GM12878 (cell line): ENCODE results near the gene ACSL3.

ENCODE experiments used
- CHD4 ChIP-seq: fragments of 200-600 bp; sonication (generic); IDR thresholded peaks from 2 replicates; pipeline ENCODE4 v1.6.1; 2016; ENCODE audit warnings: mild to moderate bottlenecking
- CTCF ChIP-seq, 3 experiments: IDR thresholded peaks in 2 of 3; conservative IDR thresholded peaks in 1 of 3; 2 replicates each; pipeline ENCODE4 v1.5.1; 2011; ENCODE audit warnings: low read depth in 3 of 3, low read length in 3 of 3, mild to moderate bottlenecking in 3 of 3, control low read depth in 2 of 3, moderate library complexity in 2 of 3, inconsistent platforms in 1 of 3, mixed read lengths in 1 of 3; ENCODE audit not compliant: control insufficient read depth in 2 of 3, insufficient read depth in 1 of 3; ENCODE audit errors: extremely low read depth in 1 of 3
- ELK1 ChIP-seq: IDR thresholded peaks from 2 replicates; pipeline ENCODE4 v1.6.1; 2012; ENCODE audit warnings: low read depth, low read length, improper control_type of control experiment
- FOS ChIP-seq: IDR thresholded peaks from 3 replicates; pipeline ENCODE4 v1.6.1; 2011; ENCODE audit warnings: borderline replicate concordance; ENCODE audit not compliant: insufficient read length; ENCODE audit errors: extremely low read depth
- HCFC1 ChIP-seq: fragments of 150-350 bp; IDR thresholded peaks from 2 replicates; pipeline ENCODE4 v1.6.1; 2014; ENCODE audit warnings: low read length
- KDM1A ChIP-seq: fragments of 200-600 bp; sonication (generic); IDR thresholded peaks from 2 replicates; pipeline ENCODE4 v1.6.1; 2016; ENCODE audit warnings: borderline replicate concordance
- MTA3 ChIP-seq: IDR thresholded peaks from 2 replicates; pipeline ENCODE4 v1.6.1; 2012; ENCODE audit warnings: low read length, inconsistent platforms, borderline replicate concordance
- NFIC ChIP-seq: IDR thresholded peaks from 2 replicates; pipeline ENCODE4 v1.6.1; 2012; ENCODE audit warnings: low read depth, mild to moderate bottlenecking, inconsistent platforms, low read length, moderate library complexity
- NFYB ChIP-seq: IDR thresholded peaks from 2 replicates; pipeline ENCODE4 v1.6.1; 2011; ENCODE audit warnings: low read depth, mild to moderate bottlenecking, low read length, improper control_type of control experiment, moderate library complexity; ENCODE audit not compliant: insufficient read depth
- POLR2A ChIP-seq: IDR thresholded peaks from 2 replicates; pipeline ENCODE4 v1.6.1; 2011; ENCODE audit warnings: low read depth, mild to moderate bottlenecking, low read length
- POLR2AphosphoS5 ChIP-seq: IDR thresholded peaks from 2 replicates; pipeline ENCODE4 v1.6.1; 2011; ENCODE audit warnings: mild to moderate bottlenecking, low read length, inconsistent platforms
- RAD21 ChIP-seq: IDR thresholded peaks from 2 replicates; pipeline ENCODE4 v1.6.1; 2011; ENCODE audit warnings: mild to moderate bottlenecking, low read depth, low read length, moderate library complexity; ENCODE audit not compliant: insufficient read depth
- YY1 ChIP-seq: IDR thresholded peaks from 2 replicates; pipeline ENCODE4 v1.6.1; 2011; ENCODE audit warnings: low read depth, mild to moderate bottlenecking, low read length

- TF ChIP-seq POLR2A (no peak), ELK1 (no peak), HCFC1 (no peak), MTA3 (no peak), YY1 (no peak), POLR2AphosphoS5 (no peak), CHD4 (no peak), RAD21 (no peak), NFYB (no peak), NFIC (no peak), FOS (no peak), CTCF (IDR thresholded peaks at IDR 0.05 in 2 of 3, conservative IDR thresholded peaks at IDR 0.05 in 1 of 3; ENCODE audit: control insufficient read depth in 2 of 3, extremely low read depth in 1 of 3, insufficient read depth in 1 of 3, low read depth in 3 of 3, low read length in 3 of 3) (no peak), KDM1A (no peak)
Measured at GRCh38 chr2:222907048-222907447, 46.2 kb downstream of the ACSL3 start.
